NCI-H2196 treated with DMSO at 0.1 percent for 48 hours (cell line): Measurements from ENCODE around the gene IRF4.
"Not testable (repeated sequence)": the region's sequence is repeated elsewhere in the genome, so short reads cannot be mapped to it uniquely, and the experiment has no call there.

Source experiments
- DNase-seq: peaks from one replicate; lab custom pipeline; 2025; ENCODE audit not compliant: unreplicated experiment; lab: John Stamatoyannopoulos, UW

IRF4 gene

GRCh38 chr6:415087-415486 is 23.5 kb downstream of the IRF4 start:
- no peak for DNase-seq

DNA sequence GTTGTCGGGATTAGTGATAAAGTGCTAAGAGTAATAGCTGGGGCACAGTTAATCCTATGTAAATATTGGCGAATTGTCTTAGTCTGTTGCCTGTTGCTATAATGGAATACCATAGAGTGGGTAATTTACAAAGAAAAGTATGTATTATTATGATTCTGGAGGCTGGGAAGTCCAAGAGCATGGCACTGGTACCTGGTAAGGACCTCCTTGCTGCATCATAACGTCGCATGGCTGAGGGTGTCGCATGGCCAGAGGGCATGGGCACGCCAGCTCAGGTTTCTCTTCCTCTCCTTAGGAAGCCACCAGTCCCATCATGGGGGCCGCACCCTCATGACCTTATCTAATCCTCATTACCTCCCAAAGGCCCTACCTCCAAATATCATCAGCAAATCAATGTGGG is 29.7 kb downstream of the IRF4 start:
- DNase-seq = no peak

DNA sequence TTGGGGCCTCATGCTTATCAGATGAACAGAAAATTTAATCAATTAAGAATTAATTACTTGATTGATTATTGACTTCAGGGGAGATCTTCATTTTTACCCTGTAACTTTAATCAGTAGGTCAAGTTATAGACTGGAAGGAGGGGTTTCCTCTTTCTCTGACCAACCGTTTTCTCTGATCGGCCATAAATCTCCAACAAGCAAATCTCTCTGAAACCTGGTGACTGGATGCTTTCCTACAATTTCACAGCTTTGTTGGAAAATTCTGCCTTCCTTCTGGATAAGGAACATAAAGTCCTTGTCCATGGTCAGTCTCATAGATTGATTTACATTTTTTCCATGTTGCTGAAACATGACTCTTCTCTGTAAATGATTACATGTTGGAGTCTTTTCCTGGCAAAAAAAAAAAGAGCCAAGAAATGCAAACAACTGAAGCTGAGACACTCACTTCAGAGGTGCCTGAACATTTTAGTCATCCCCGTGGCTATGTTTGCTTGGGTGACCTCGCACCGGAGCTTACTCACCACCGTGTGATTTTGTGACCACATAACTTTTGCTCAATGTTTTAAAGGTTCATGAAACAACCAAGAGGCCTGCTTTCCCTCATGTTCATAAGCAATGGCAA is 31.0 kb downstream of the IRF4 start:
- no peak for DNase-seq

DNA sequence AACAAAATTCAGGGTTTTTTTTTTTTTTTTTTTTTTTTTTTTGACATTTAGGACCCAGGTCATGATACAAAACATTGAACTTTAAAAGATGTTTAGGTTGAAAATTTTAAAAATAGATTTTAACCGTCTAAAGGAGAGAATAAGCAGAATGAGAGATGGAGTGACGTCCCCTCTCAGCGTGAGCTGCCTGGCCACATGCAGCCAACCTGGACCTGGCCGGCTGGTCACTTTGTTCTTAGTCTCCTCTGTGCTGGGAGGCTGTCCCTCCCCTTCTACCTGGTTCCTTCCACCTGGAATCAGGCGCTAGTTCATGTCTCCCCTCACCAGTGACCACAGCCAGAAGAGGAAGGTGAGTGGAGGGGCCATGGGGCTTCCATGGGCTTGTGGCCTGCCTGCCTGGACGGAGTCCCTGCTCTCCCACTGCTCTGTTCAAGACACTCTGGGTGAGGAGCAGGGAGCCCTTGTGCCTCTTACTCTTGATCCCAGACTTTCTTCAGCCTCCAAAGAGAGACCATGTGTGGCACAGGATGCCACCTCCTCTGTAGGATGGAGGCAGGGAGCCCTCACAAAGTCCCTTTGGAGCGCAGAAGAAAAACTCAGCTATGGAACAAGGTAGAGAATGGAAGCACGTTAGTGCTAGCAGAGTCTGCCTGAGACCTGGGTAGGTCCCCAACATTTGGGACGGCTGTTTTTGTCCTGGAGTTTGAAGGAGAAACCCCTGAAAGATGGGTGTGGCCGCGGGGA is 31.7 kb downstream of the IRF4 start:
- no peak for DNase-seq

GRCh38 chr6:423799-424345 is 32.3 kb downstream of the IRF4 start:
- no peak for DNase-seq

DNA sequence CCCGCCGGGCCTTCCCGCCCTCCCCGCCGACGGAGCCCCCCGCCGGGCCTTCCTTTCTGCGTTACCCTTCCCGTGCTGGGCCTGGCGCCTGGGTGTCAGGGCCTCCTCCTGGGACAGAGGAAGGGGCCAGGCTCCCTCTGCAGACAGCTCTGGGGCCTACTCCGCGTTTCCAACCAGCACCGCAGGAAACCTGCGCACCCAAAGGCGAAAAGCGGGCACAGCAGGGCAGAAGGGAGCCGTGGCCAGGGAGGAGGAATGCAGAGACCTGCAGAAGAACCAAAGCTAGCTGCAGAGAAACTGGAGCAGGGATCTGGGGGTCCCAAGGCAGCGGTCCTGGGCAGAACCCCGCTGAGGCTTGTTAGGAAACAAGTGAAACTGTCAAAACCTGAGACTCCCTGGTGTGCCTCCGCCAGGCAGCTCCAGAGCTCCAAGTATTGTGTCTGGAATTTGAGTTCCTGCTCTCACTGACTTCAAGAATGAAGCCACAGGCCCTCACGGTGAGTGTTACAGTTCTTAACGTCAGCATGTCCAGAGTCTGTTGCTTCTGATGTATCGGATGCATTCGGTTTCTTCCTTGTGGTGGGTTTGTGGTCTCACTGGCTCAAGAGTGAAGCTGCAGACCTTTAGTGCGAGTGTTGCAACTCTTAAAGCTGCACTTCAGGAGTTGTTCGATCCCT is 33.3 kb downstream of the IRF4 start:
- DNase-seq = no peak

GRCh38 chr6:425418-425788 is 33.9 kb downstream of the IRF4 start:
- DNase-seq = not testable (repeated sequence)

- DNase-seq = not testable (repeated sequence)
Observed at GRCh38 chr6:426198-426738, 34.7 kb downstream of the IRF4 start.

DNA sequence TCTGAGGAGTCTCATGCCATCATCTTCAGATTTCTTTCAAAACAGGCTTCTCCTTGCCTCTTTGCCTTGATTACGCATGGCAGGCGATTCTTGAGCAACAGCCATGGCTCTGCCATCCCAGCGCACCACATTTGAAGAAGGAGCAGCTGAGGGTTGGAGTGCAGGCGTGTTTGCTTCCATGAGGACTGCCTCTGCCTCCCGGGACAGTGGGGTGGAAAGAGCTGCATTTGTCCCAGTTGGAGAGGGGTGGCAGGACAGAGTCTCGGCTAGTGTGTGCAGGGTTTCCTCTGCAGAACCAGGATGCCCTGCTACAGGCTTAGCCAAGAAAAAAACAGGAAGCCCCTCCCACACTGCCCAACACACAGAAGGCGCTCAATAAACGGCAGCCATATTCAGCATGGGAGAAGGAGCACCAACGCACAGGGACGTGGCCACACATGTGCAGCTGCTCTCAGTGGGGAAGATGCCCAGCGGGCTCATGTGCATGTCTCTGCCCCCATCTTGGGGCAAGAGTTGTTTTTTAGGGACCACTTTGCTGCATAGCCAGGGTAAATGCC is 36.6 kb downstream of the IRF4 start:
- no peak for DNase-seq

DNA sequence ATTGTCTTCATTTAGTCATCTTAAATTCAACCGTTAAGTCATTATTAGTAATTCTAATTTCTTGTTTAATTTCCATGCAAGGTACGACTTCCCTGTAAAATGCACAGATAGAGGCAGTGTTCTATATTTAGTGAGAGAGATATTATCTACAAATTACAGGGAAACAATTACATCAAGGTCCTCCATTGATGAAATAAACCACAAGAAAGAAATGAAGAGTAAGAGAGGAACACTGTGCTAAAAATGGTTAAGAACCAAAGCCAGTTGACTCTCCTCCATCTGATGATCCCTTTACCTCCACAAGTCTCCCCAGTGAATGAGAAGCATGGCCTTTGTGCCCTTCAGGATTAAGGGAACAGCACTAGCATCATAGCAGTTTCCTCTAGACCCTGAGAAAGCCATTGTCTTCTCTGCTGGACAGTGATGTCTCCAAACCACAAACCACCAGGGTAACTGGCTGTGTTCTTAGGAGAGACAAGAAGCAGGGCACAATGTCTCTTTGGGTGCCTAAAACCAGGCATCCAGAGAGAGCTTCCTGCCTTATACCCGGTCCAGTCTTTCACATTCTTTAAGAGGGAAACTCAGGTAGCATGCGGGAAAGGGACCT is 38.1 kb downstream of the IRF4 start:
- no peak for DNase-seq

DNA sequence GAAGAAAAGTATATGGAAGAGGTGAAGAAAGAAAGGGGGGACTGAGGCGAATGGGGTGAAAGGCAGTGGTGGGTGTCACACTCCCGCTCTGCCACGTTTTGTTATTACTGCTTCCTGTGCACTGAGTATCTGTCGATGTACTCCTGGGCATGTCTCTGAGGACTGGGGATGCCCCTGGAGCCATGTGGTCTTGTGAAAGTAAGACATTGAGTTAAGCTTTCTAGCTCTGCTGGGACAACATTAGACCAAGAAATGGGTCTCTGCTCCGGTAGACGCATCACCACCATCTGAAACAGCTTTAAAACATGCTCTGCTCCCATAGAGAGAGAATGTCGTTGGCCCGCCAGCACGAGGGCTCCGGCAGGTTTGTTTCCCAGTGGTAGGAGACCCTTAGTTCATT is 40.0 kb downstream of the IRF4 start:
- DNase-seq = no peak

- DNase-seq = no peak
Observed at GRCh38 chr6:431986-432385, 40.4 kb downstream of the IRF4 start.

- DNase-seq = no peak
Observed at GRCh38 chr6:434051-434705, 42.6 kb downstream of the IRF4 start.

GRCh38 chr6:435441-436307 is 44.1 kb downstream of the IRF4 start:
- DNase-seq = no peak

DNA sequence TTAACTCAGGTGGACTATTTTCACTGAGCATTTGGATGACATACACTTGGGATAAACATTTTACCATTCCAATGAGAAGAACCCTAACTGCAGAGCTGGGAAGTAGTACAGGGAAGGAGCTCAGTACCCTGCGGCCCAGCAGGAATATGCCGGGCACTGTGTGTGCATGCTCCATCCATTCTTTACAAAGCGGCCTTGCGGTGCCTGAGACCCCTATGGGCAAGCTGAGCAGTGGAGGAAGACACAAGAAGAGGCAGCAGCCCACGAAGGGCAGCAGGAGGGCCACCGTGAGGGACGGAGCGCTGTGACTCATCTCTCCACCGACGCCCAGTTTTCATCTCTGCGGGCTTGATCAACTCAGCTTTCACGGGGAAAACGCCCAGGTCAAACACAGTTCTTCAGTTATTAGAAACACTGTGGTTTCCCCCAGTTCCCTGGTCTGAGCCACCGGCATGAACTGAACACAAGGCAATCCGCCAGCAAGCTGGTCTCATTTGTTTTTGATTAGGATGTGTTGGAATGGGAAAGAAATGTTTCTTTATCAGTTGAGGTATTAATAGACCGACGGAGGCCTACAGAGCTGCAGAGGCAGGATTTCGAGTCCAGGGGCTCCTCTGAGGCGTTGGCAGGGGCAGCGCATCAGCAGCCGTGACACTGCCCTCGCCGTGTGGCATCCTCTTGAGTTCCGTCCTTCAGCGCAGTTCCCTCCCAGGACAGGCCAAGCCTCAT is 44.9 kb downstream of the IRF4 start:
- DNase-seq = no peak

DNA sequence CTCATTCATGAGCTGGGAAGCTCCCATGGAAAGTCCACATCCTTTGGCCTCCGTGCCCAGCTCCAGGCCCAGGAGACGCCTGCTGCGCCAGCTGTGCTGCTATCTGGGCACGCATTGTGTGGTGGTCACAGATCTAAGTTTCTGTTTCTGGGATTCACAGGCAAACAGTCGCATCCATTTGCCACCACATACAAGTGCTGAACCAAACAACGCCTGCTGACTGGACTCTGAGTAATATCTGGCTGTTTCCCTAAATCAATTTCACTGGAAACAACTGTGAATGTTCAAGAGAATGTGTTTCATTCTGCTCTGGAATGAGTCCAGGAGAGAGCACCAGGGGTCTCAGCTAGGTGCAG is 45.5 kb downstream of the IRF4 start:
- DNase-seq = no peak

GRCh38 chr6:438634-439170 is 47.1 kb downstream of the IRF4 start:
- DNase-seq = no peak

DNA sequence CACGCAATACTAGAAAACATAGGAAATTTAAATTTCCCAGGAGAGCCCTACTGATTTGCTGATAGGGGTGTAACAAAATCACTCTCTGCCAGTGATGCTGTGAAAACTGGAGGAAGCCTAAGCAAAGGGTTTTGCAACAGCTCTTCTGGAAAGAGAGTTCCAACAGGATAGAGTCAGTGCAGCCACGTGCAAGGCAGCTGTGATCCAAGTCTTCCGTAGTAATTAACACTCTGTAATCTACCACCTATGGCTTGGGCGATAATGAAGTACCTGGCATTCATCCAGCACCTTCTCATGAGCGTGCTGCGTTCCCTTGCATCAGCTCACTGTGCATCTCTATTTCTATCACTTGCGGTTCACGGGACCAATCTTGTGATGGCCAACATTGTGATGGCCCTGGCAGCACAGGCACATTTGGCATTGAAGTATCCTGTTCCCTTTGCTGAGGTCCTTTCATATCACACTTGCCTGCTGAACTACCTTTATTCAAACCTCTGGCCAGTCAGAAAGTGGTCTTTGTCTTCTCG is 48.2 kb downstream of the IRF4 start:
- no peak for DNase-seq
